ENCODE results near the gene SLC22A23.

SLC22A23 gene

DNA sequence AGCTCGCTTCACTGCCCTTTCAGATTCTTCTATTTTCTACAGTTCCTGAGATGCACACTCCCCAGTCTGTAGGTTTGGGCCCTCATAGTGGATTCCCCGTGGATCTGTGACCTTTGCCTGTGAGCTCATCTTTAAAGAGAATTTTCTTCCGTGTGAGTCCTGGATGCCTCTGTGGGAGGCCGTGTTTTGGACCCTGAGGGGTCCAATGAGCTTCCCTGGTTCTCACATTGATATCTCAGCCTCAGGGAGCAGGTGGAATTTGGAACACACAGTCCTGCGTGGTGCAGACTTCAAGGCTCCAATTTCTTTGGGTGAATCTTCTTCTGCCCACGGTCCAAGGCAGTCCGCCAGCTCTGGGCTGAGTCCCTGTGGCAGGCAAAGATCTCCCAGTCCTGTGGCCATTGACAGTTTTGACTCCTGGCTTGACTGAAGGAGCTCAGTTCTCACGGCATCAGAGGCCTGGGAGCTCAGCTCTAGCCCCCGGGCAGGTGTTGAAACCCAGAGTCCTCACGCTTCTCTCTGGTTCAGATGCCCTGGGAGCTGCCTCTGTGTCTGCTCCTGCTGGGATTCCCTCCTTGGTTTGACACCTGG, 137.1 kb downstream of the SLC22A23 start:
- no peak for TF ChIP-seq JUND (IDR thresholded peaks at IDR 0.05; ENCODE audit: low read depth)
- in situ Hi-C loops (cut with HindIII; ENCODE audit: low pct_unique_long_range_greater_than_20kb, low sequenced_read_pairs) = no loop called here
- DNase-seq (ENCODE audit: low read depth in 1 of 2, low spot score in 1 of 2) = no peak

DNA sequence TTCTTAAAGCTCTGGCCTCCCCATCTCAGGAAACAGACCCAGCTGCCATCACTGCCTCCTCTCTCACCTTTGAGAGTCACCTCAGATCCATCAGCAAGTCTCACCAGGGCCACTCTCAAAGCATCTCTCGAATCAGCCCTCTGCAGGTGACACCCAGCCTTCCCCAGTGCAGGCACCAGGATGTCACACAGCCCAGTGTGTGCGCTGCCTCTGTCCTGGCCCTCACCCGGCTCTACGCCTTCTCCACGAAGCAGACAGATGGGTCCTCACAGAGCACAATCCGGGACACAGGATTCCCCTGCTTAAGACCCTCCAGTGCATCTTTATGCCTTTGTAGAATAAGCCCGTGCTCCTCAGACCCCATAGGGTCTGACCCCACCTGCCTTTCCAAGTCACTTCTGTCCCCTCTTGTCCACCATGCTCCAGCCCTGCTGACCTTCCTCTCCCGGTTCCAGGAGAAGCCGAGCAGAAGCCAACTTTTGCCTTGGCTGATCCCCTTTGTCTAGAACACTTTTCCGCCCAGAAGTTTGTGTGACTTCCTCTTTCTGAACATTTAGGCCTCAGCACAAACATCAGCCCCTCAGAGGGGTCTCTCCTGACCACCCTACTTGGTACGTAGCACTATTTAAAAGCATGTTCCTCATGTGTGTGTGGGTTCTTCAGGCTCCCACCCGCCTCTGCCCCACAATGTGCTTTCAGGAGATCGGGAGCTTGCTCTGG, 137.9 kb downstream of the SLC22A23 start:
- no peak for TF ChIP-seq JUND (IDR thresholded peaks at IDR 0.05; ENCODE audit: low read depth)
- no peak for DNase-seq (ENCODE audit: low read depth in 1 of 2, low spot score in 1 of 2)
- in situ Hi-C loops (cut with HindIII; ENCODE audit: low pct_unique_long_range_greater_than_20kb, low sequenced_read_pairs) = no loop called here

DNA sequence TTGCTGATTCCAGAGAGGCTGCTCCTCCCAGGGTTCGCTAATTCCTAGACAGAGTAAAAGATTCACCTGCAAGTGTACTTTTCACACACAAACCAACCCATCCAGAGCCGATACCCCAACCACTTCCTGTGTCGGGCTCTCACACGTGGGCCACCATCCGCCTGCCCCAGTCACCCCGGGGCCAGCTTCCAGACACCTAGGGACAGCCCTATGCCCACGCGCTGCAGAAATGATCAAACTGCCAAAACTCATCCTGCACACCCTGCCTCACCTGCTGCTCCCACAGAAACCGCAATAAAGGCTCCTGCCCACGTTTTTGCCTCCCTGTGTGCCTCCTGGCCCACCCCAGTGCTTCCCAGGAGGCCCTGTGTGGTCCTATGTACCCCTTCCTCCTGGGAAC, 138.6 kb downstream of the SLC22A23 start:
- TF ChIP-seq JUND (IDR thresholded peaks at IDR 0.05; ENCODE audit: low read depth) = no peak
- no peak for DNase-seq (ENCODE audit: low read depth in 1 of 2, low spot score in 1 of 2)
- in situ Hi-C loops (cut with HindIII; ENCODE audit: low pct_unique_long_range_greater_than_20kb, low sequenced_read_pairs) = no loop called here

DNA sequence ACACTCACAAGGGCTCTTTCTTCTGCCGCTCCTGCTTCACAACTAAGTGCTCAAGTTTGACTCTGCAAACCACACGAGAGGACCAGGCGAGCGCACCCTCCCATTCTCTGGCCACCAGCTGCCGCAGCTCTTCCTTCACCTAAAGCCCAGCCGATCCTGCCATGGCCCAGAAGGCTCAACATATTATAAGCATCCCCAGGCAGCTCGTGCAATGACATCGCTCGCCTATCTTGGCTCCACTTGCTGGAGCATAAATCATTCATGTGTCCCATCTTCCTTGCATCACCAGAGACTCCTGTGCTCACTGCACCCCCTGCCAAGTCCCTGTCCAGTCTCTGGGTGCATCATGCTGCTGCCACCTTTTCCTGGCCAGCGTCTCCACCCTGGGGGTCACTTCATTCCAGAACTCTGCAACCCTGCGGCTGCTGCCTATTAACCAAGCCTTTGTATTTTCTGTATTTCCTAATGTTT, 139.1 kb downstream of the SLC22A23 start:
- in situ Hi-C loops (cut with HindIII; ENCODE audit: low pct_unique_long_range_greater_than_20kb, low sequenced_read_pairs) = no loop called here
- TF ChIP-seq JUND (IDR thresholded peaks at IDR 0.05; ENCODE audit: low read depth) = no peak
- no peak for DNase-seq (ENCODE audit: low read depth in 1 of 2, low spot score in 1 of 2)

DNA sequence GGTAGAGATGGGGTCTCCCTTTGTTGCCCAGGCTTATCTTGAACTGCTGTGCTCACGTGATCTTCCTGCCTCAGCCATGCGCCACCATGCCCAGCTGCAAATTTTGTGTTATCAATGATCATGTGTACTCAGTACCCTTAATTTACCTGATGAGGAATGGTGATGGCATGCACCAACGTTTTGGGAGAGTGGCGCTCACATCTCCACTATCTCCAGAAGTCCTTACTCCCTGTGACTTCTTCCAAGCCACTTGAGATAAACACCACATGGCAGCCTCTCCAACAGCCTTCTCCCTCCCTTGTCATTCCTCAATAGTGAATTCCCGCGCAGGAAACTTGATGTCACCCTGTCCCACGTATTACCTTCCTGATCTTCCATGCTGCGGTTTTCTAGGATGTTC, 140.0 kb downstream of the SLC22A23 start:
- DNase-seq (ENCODE audit: low read depth in 1 of 2, low spot score in 1 of 2) = no peak
- in situ Hi-C loops (cut with HindIII; ENCODE audit: low pct_unique_long_range_greater_than_20kb, low sequenced_read_pairs) = no loop called here
- TF ChIP-seq JUND (IDR thresholded peaks at IDR 0.05; ENCODE audit: low read depth) = no peak

DNA sequence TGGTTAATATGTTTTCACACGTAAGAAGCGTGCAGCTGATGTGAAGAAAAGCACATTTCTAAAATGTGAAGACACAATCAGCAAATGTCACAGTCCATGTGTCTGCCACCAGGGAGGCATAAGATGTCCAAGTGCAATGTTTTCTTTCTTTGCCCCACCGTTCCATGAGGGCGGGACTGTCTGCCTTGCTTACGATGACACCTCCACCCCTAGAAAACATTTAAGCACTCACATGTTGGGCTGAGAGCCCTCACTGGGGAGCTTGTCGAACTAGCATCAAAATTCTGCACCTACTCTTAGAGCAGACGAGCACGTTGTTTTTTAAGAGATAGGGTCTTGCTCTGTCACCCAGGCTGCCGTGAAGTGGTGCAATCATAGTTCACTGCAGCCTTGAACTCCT, 140.5 kb downstream of the SLC22A23 start:
- in situ Hi-C loops (cut with HindIII; ENCODE audit: low pct_unique_long_range_greater_than_20kb, low sequenced_read_pairs) = no loop called here
- no peak for TF ChIP-seq JUND (IDR thresholded peaks at IDR 0.05; ENCODE audit: low read depth)
- no peak for DNase-seq (ENCODE audit: low read depth in 1 of 2, low spot score in 1 of 2)

DNA sequence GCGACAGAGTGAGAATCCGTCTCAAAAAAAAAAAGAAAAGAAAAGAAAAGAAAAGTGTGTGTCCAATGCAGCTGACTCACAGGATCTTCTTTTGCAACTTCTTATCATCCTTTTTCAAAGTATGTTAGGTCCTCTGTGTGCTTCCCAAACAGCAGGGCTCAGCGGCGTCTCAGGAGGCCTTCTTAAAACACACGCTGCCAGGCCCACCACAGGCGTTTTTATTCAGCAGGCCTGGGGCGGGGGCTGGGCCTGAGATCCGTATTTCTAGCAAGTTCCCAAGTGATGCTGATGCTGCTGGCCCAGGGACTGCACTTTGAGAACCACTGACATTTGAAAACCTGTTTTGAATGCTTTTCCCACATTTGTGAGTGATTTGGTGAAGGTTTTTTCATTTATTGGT, 141.0 kb downstream of the SLC22A23 start:
- no peak for TF ChIP-seq JUND (IDR thresholded peaks at IDR 0.05; ENCODE audit: low read depth)
- in situ Hi-C loops (cut with HindIII; ENCODE audit: low pct_unique_long_range_greater_than_20kb, low sequenced_read_pairs) = no loop called here
- no peak for DNase-seq (ENCODE audit: low read depth in 1 of 2, low spot score in 1 of 2)

DNA sequence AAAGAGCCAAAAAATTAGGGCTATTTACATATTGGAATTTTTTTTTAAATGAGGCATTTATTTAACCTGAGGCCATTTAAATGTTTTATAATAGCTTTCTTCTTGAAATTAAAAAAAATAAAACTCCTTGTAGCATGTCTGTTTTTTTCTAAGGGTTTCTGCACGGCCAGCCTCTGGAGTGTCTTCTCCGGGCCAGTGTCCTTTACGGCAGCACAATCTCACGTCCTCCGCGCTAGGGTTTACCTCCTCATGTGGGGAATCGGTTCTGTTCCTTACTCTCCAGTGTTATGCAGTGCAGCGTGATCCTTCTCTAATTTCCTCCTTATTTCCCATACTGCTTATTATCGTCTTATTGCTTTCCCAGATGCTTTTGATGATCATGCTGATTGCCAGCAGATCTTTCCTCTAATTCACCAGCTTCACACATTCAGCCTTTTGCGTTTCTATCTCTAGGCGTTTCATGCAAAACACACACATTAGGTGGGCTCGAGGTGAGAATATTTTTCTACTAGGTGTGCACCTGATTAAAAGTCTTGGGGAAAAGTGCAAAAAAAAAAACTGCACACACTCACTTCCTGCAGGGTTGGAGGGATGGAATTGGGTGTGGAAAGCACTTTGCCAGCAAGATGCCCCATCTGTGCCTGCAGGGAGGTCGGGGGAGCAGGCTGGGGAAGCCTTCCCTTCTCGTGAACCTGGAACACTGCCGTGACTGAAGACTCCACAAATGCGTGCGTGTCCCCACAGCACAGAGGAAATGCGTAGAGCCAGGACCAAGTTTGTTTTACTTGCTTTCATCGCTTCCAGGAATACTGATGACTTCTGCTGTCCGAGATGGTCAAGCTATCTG, 142.0 kb downstream of the SLC22A23 start:
- DNase-seq (ENCODE audit: low read depth in 1 of 2, low spot score in 1 of 2) = no peak
- in situ Hi-C loops (cut with HindIII; ENCODE audit: low pct_unique_long_range_greater_than_20kb, low sequenced_read_pairs) = no loop called here
- no peak for TF ChIP-seq JUND (IDR thresholded peaks at IDR 0.05; ENCODE audit: low read depth)

DNA sequence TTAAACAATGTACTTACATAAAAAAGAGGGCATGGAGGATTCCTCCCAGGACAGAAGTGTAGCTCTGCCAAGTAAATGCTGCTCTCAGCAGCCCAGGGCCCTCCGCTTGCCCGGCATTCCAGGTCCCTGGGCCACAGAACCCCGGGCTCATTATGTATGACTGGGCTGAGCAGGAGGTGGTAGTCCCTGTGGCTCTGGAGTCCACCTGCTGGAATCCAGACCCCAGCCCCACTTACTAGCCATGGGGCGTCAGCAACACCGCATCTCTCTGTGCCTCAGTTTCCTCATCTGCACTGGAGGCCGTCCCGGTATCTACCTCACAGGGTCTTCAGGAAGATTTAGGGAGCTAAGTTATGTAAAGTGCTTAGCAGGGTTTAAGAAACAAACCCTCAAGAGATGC, 142.7 kb downstream of the SLC22A23 start:
- TF ChIP-seq JUND (IDR thresholded peaks at IDR 0.05; ENCODE audit: low read depth) = no peak
- no peak for DNase-seq (ENCODE audit: low read depth in 1 of 2, low spot score in 1 of 2)
- in situ Hi-C loops (cut with HindIII; ENCODE audit: low pct_unique_long_range_greater_than_20kb, low sequenced_read_pairs) = no loop called here

DNA sequence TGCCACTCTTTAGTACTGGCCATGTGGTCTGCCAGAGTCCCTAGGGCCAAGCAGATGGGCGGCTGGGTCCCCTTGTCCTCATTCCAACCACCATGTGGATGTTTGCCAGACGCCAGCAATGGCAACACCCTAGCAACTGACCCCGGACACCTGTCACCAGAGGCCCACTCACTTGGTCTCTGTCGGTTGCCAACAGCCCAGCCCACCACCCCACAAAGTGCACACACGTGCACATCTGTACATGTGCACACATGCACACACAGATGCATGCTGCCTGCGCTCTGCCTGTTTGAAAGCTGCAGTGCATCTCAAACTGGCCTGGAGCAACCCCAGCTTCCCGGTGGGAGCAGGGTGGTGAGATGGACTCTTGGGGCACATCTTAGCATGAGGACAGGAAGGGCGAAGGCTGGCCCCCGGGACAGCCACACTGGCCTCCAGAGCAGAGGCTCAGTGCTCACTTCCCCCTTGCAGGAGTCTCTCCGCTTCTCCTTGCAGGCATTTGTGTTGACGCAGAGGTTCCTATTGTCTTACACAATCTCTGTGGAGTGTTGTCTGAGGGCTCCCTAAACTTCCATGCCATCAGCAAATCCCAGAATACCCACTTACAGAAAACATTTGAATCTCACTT, 144.1 kb downstream of the SLC22A23 start:
- TF ChIP-seq JUND (IDR thresholded peaks at IDR 0.05; ENCODE audit: low read depth) = no peak
- in situ Hi-C loops (cut with HindIII; ENCODE audit: low pct_unique_long_range_greater_than_20kb, low sequenced_read_pairs) = no loop called here
- DNase-seq (ENCODE audit: low read depth in 1 of 2, low spot score in 1 of 2) = no peak

DNA sequence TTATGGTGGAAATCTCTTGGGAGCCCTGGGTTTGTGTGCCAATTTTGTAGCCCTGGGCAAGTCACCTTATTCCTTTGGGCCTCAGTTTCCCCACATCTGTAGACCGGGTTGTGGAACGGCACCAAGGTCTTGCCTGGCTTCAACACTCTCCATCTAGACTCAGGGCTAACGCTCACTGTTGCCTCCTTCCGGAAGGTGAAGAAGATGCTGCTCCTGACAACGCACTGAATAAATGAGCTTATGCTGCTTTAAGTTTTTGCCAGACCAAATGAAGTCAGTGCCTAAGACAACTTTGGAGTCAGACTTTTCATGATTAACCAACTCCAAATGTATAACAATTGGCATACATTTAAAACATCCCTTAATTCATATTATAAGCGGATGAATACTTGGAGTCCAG, 145.0 kb downstream of the SLC22A23 start:
- in situ Hi-C loops (cut with HindIII; ENCODE audit: low pct_unique_long_range_greater_than_20kb, low sequenced_read_pairs) = no loop called here
- no peak for TF ChIP-seq JUND (IDR thresholded peaks at IDR 0.05; ENCODE audit: low read depth)
- no peak for DNase-seq (ENCODE audit: low read depth in 1 of 2, low spot score in 1 of 2)

DNA sequence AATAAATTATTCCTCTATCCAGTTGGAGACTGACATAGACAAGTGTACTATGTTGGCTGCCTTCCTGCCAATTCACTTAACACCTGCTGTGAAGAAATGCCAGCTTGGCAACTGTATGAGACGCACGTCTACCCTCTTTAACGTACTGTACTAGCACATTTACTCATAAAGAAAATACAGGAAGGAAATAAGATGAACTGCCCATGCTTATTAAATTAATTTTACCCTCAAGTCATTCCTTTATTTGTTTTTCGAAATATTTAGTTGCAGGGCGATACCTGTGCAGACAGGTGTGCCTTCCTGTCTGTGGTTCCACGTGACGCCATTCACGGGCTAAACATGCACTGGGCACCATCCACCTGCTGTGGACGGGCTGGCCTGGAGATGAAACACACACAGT, 146.1 kb downstream of the SLC22A23 start:
- DNase-seq (ENCODE audit: low read depth in 1 of 2, low spot score in 1 of 2) = peak in 1 of 2 experiments; percentile 15
- in situ Hi-C loops (cut with HindIII; ENCODE audit: low pct_unique_long_range_greater_than_20kb, low sequenced_read_pairs) = no loop called here
- no peak for TF ChIP-seq JUND (IDR thresholded peaks at IDR 0.05; ENCODE audit: low read depth)

Data from T47D (cell line).